ENCODE data around the gene CTBS.

CTBS gene

DNA sequence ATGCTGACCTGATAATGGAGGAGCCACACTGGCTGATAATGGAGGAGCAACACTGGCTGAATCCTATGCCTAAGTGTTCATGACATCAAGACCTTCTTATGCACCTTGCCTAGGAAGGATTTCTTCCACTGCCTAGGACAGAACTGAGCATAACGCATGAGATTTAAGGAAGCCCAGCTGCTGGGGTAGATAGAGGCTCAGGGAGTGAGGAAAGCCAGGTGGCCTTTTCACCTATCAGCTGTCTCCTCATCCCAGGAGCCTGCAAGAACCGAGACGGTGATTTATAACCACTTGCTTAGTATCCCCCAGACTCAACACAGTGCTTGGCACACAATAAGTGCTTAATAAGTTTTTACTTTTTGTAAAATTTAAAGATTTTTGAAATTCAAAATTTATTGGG lies 7.4 kb upstream of the CTBS start:
- in situ Hi-C loops (cut with HindIII; ENCODE audit: low pct_unique_long_range_greater_than_20kb, low sequenced_read_pairs): no loop called here
- no peak for TF ChIP-seq JUND (IDR thresholded peaks at IDR 0.05; ENCODE audit: low read depth)
- DNase-seq (ENCODE audit: low read depth in 1 of 2, low spot score in 1 of 2): no peak

DNA sequence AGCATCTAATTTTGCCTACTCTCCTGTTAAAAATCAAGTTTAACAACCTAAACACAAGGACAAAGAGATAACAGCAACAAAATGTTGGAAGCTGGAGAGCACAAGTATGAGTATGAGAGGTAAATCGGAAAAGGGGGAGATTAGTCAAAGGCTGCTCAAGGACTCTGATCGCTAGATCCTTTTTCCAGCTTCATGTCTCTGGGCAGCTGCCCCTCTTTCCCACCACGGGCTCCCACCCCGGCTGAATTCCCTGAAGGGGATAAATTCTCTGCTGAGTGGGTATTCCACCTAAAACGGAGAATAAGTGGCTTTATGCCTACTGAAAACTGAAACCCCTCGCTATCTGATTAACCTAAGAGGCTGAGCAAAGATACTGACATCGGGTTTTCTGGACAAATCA lies 696 bp upstream of the CTBS start:
- no peak for DNase-seq (ENCODE audit: low read depth in 1 of 2, low spot score in 1 of 2)
- in situ Hi-C loops (cut with HindIII; ENCODE audit: low pct_unique_long_range_greater_than_20kb, low sequenced_read_pairs): no loop called here
- no peak for TF ChIP-seq JUND (IDR thresholded peaks at IDR 0.05; ENCODE audit: low read depth)

DNA sequence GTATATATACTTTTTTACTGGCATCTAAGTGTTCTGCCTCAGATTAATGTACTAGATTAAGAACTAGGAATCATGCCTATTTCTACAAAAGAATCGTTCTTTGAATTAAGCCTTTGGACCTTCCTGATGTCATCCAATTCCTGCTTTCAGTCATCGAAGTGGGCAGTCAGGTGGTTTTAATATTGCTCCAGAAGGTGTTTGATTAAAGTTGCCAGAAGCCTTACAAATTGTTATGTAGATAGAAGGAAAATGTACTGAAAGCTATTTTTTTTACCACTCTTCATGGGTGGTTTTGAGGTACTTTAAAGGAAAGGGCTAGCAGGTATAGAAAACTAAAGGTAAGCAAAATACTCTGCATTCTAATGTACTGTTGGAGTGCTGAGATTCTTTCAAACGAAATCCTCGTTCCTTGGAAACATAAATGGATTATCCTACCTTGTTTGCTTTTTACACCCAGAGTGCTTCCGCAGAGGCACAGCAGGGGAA lies 716 bp downstream of the CTBS start:
- in situ Hi-C loops (cut with HindIII; ENCODE audit: low pct_unique_long_range_greater_than_20kb, low sequenced_read_pairs): no loop called here
- DNase-seq (ENCODE audit: low read depth in 1 of 2, low spot score in 1 of 2): no peak

DNA sequence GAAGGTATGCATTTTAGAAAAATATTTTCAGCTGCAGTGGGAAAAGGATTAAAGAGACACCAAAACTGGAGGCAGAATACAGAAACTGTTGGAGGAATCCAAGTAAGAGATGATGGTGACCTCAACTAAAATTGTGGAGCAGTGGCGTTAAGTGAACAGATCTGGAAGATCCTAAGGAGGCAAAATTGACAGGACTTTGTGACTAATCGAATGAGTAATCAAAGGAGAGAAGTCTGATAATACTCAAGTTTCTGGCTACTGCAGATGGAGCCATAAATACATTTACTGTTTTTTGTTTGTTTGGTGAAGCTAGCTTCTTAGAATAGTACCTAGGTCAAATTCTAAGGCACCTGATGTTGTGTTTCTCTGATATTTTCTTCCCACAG lies 3.1 kb downstream of the CTBS start:
- no peak for DNase-seq (ENCODE audit: low read depth in 1 of 2, low spot score in 1 of 2)
- in situ Hi-C loops (cut with HindIII; ENCODE audit: low pct_unique_long_range_greater_than_20kb, low sequenced_read_pairs): no loop called here
- no peak for TF ChIP-seq JUND (IDR thresholded peaks at IDR 0.05; ENCODE audit: low read depth)

More for the DNA sequence above, 716 bp downstream of the CTBS start:
- TF ChIP-seq JUND (IDR thresholded peaks at IDR 0.05; ENCODE audit: low read depth): no peak

DNA sequence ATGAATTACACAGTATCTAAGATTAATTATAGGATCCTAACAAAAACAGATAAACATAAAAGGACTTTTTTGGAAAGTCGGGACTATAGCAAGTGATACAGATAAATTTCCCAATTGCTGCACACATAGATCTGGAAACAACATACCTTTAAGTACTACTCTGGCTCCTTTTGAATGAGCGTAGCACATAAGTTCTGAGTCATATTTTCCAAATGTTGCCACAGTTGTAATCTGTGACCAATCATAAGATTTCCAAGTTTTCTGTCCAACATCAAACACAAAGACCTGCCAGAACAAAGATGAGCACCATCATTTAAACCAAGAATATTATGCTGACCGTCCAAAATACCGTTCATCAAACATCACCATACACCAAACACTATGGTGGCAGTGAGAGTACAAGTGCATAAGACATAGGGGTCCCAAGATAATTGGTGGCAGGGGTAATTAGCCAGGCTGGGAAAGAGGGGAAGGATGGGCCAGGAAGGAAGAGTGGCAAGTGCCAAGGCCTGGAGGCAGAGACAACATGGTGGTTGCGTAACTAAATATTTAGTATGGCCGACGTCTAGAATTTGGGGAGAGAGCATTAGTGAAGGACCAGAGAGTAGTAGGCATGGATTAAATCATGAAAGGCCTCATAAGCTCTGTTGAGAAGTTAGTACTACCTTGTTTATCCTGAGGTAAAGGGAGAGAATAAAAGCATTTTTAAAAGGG lies 3.6 kb downstream of the CTBS start:
- no peak for TF ChIP-seq JUND (IDR thresholded peaks at IDR 0.05; ENCODE audit: low read depth)
- in situ Hi-C loops (cut with HindIII; ENCODE audit: low pct_unique_long_range_greater_than_20kb, low sequenced_read_pairs): no loop called here
- no peak for DNase-seq (ENCODE audit: low read depth in 1 of 2, low spot score in 1 of 2)

DNA sequence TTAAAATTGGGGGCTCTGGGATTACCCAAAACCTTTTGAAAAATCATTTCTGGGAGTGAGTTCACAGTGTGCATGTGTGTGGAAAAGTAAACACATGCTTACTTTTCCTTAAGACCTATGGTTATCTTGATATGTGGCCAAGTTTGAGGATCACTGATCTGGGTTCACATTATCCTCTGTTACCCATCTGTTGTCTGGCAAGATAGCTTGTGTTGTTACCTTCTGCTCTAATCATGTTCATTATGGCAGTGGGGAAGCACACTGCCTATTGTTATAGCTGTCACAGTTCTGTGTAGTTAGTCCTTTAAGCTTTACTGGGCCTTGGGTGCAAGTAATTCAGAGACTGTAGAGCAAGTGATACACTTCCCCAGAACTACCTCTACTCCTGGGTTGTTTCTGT lies 5.0 kb downstream of the CTBS start:
- no peak for DNase-seq (ENCODE audit: low read depth in 1 of 2, low spot score in 1 of 2)
- in situ Hi-C loops (cut with HindIII; ENCODE audit: low pct_unique_long_range_greater_than_20kb, low sequenced_read_pairs): no loop called here
- TF ChIP-seq JUND (IDR thresholded peaks at IDR 0.05; ENCODE audit: low read depth): no peak

DNA sequence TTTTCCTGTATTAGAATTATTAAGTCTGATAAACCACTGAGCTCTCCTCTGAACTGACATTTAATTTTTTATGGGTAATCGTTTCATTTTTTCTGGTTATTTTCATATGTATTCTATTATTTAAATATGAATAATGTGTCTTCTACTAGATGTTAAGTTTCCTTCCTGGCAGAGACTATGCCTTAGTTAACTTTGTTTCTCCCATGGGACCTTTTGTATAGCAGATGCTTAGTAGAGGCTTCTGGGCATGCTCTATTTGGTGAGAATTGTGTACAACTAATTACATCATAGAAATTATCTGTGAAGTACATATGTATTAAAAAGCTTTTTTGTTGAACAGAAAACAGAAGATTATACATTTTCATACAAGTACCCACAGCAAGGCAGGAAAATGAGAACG lies 23.4 kb downstream of the CTBS start:
- TF ChIP-seq JUND (IDR thresholded peaks at IDR 0.05; ENCODE audit: low read depth): no peak
- DNase-seq (ENCODE audit: low read depth in 1 of 2, low spot score in 1 of 2): no peak
- in situ Hi-C loops (cut with HindIII; ENCODE audit: low pct_unique_long_range_greater_than_20kb, low sequenced_read_pairs): no loop called here

DNA sequence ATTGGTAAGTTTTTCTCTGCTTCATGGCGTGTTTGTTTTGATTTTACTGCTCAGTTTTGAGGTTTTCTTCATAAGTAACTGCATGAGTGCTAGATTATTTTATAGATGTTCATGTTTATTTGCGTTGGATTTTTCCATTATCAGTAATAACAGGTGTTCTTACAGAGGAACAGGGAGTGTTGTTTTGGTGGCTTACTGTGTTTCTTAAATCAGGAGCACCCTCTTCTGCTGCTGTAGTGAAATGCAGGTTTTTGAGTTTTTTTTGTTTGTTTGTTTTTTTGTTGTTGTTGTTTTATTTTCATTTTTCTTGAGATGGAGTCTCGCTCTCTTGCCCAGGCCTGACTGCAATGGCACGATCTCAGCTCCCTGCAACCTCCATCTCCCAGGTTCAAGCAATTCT lies 32.6 kb downstream of the CTBS start:
- TF ChIP-seq JUND (IDR thresholded peaks at IDR 0.05; ENCODE audit: low read depth): no peak
- peak in 1 of 2 experiments; percentile 22 for DNase-seq (ENCODE audit: low read depth in 1 of 2, low spot score in 1 of 2)
- in situ Hi-C loops (cut with HindIII; ENCODE audit: low pct_unique_long_range_greater_than_20kb, low sequenced_read_pairs): no loop called here

DNA sequence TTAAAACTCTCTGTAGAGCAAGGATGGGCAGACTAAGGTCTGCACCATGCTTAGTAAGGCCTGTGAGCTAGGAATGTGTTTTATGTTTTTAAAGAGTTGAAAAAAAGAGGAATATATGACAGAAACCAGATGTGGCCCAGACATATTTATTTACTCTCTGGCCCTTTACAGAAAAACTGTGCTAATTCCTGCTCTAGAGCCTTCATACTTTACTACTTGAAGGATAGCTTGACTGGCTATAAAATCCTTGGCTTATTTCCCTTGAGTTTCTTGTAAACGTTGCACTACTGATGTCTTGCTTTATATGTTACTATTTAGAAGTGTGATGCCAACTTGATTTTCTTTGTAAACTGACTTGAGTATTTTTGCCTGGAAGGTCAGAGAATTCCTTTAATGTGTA lies 33.5 kb downstream of the CTBS start:
- no peak for TF ChIP-seq JUND (IDR thresholded peaks at IDR 0.05; ENCODE audit: low read depth)
- in situ Hi-C loops (cut with HindIII; ENCODE audit: low pct_unique_long_range_greater_than_20kb, low sequenced_read_pairs): no loop called here

DNA sequence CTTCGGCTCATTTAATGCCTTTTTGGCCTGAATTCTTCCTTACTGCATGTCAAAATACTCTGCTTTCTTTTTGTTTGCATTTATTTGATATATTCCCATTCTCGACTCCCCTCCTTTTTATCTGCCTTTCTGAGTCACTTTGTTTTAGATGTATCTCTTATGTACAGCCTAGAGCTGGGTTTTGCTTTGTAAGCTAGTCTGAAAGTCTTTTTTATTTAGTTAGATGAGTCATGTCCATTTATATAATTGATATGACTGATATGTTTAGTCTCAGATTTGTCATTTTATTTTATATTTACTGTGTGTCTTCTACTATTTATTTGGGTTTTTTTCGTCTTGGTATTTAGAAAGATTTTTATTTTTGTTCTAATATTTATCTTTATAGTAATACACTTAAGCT lies 34.3 kb downstream of the CTBS start:
- DNase-seq (ENCODE audit: low read depth in 1 of 2, low spot score in 1 of 2): no peak
- TF ChIP-seq JUND (IDR thresholded peaks at IDR 0.05; ENCODE audit: low read depth): no peak
- in situ Hi-C loops (cut with HindIII; ENCODE audit: low pct_unique_long_range_greater_than_20kb, low sequenced_read_pairs): no loop called here

More for the DNA sequence above, 33.5 kb downstream of the CTBS start:
- DNase-seq (ENCODE audit: low read depth in 1 of 2, low spot score in 1 of 2): no peak

DNA sequence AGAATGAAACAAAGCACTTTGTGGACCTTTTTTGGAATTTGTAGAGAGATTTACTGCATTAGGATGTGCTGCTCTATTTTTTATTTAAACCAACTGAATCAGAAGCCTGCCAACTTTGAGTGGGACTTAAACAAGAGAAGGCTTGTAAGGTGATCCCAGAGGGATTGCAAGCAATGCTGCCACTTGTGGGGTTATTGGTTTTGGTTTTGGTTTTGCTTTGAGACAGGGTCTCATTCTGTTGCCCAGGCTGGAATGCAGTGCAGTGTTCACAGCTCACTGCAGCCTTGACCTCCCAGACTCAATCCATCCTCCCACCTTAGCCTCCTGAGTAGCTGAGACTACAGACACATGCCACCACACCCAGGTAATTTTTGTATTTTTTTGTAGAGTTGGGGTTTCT lies 35.6 kb downstream of the CTBS start:
- DNase-seq (ENCODE audit: low read depth in 1 of 2, low spot score in 1 of 2): no peak
- in situ Hi-C loops (cut with HindIII; ENCODE audit: low pct_unique_long_range_greater_than_20kb, low sequenced_read_pairs): no loop called here
- TF ChIP-seq JUND (IDR thresholded peaks at IDR 0.05; ENCODE audit: low read depth): no peak

DNA sequence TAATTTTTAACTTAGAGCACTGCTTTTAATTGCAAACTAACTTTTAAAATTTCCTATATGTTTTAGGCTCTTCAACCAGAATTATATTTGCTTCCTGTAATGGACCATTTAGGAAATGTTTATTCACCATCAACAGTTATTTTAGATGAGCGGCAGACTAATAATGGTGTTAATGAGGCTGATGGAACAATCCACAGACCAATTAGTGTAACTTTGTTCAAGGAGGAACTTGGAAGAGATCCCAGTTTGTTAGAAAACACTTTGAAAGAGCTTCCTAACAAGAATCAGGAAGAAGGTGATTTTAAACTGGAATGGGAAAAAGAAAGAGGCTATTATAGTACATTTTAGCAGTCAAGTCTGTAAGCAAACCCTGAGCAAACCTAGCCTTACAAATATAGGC lies 48.5 kb downstream of the CTBS start:
- no peak for TF ChIP-seq JUND (IDR thresholded peaks at IDR 0.05; ENCODE audit: low read depth)
- in situ Hi-C loops (cut with HindIII; ENCODE audit: low pct_unique_long_range_greater_than_20kb, low sequenced_read_pairs): no loop called here
- no peak for DNase-seq (ENCODE audit: low read depth in 1 of 2, low spot score in 1 of 2)

DNA sequence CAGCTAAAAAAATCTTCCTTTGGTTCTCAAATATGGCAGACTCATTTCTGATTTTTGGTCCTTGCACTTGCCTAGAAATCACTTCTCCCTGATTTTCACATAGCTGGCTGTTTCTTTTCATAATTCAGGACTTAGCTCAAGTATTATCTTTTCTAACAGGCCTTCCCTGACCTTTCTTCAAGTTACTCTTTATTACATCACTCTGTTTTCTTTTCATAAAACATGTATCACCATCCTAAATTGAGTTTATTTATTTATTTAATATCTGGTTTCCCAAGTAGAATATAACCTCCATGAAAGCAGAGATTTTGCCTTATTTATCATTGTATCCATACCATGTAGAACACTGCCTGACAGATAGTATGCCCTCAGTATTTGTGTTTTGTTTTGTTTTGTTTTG lies 49.6 kb downstream of the CTBS start:
- no peak for DNase-seq (ENCODE audit: low read depth in 1 of 2, low spot score in 1 of 2)
- TF ChIP-seq JUND (IDR thresholded peaks at IDR 0.05; ENCODE audit: low read depth): no peak
- in situ Hi-C loops (cut with HindIII; ENCODE audit: low pct_unique_long_range_greater_than_20kb, low sequenced_read_pairs): no loop called here

DNA sequence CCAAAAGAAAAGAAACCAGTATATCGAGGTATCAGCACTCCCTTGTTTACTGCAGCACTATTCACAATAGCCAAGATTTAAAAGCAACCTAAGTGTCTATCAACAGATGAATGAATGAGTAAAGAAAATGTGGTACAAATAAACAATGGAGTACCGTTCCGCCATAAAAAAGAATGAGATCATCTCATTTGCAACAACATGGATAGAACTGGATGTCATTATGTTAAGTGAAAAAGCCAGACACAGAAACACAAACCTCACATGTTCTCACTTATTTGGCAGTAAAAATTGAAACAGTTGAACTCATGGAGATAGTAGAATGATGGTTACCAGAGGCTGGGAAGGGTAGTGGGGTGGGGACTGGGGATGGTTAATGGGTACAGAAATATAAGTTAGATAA lies 63.6 kb downstream of the CTBS start:
- in situ Hi-C loops (cut with HindIII; ENCODE audit: low pct_unique_long_range_greater_than_20kb, low sequenced_read_pairs): no loop called here
- no peak for TF ChIP-seq JUND (IDR thresholded peaks at IDR 0.05; ENCODE audit: low read depth)
- DNase-seq (ENCODE audit: low read depth in 1 of 2, low spot score in 1 of 2): no peak
